Neural cell (in vitro differentiated cells): ENCODE data around the gene LRRC49.

Source experiments
- EP300 ChIP-seq: fragments of 450-650 bp; conservative IDR thresholded peaks from 2 replicates; pipeline ENCODE4 v1.6.1; 2014; ENCODE audit warnings: antibody characterized with exemption, mild to moderate bottlenecking, moderate library complexity; ENCODE audit not compliant: poor library complexity, severe bottlenecking
- EZH2 ChIP-seq: fragments of 200-600, 300-800 bp; shearing (Covaris generic), sonication (generic); IDR thresholded peaks from 2 replicates; pipeline ENCODE4 v1.6.1; 2014; ENCODE audit warnings: antibody characterized with exemption, low read length, borderline replicate concordance, mild to moderate bottlenecking; ENCODE audit not compliant: insufficient read depth, poor library complexity, severe bottlenecking
- POLR2AphosphoS5 ChIP-seq: IDR thresholded peaks from 2 replicates; pipeline ENCODE4 v1.6.1; 2012
- SMC3 ChIP-seq: fragments of 450-650 bp; conservative IDR thresholded peaks from 2 replicates; pipeline ENCODE4 v1.6.1; 2014; ENCODE audit warnings: antibody characterized with exemption, mild to moderate bottlenecking, moderate library complexity; ENCODE audit not compliant: poor library complexity
- TAF1 ChIP-seq: IDR thresholded peaks from 2 replicates; pipeline ENCODE4 v1.6.1; 2012; ENCODE audit warnings: low read depth
- TF ChIP-seq, protein P1 (sequence below): fragments of 450-650 bp; IDR thresholded peaks from 2 replicates; pipeline ENCODE4 v1.5.1; 2014; ENCODE audit warnings: antibody characterized with exemption, mild to moderate bottlenecking, moderate library complexity; ENCODE audit not compliant: poor library complexity, severe bottlenecking

- TF ChIP-seq EP300 (no peak), EZH2 (no peak), SMC3 (no peak), POLR2AphosphoS5 (no peak), TAF1 (no peak)
- TF ChIP-seq, protein P1, sequence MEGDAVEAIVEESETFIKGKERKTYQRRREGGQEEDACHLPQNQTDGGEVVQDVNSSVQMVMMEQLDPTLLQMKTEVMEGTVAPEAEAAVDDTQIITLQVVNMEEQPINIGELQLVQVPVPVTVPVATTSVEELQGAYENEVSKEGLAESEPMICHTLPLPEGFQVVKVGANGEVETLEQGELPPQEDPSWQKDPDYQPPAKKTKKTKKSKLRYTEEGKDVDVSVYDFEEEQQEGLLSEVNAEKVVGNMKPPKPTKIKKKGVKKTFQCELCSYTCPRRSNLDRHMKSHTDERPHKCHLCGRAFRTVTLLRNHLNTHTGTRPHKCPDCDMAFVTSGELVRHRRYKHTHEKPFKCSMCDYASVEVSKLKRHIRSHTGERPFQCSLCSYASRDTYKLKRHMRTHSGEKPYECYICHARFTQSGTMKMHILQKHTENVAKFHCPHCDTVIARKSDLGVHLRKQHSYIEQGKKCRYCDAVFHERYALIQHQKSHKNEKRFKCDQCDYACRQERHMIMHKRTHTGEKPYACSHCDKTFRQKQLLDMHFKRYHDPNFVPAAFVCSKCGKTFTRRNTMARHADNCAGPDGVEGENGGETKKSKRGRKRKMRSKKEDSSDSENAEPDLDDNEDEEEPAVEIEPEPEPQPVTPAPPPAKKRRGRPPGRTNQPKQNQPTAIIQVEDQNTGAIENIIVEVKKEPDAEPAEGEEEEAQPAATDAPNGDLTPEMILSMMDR, result no peak
Measured at GRCh38 chr15:70998319-70998718, 105.7 kb downstream of the LRRC49 start.
